ENCODE results near the gene DPP6. TPM values are rescaled to one million over a fixed set of nuclear protein-coding genes. Genes with fewer than 3 reads are reported as not detected.

DPP6 gene
- total and polyA plus RNA-seq, 2 experiments from 2014 or later = not detected

DNA sequence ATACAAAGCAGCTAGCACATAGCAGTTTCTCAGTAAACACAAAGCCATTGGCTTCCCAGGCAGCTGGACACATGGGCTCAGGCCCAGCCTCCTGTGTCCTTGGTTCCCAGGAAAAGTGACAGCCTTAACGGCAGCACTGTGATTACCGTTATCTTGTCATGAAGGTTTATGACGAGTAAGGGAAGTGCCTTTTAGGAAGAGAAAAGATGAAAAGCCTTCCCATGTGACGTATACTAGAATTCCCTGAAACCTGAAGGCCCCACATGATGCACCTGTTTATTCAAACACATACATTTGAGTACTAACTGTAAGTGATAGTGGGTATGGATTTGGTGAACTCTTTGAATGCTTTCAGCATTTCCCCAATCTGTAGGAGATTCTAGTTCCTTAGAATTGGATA lies 244.2 kb downstream of the DPP6 start:
- H3K36me3 Mint-ChIP-seq (ENCODE audit: low read depth) = no peaks in the 10 kb centered on the region
- no peaks in the 10 kb centered on the region for H4K20me1 ChIP-seq (replicated peaks; ENCODE audit: insufficient read depth)
- H3K4me1 Mint-ChIP-seq = no peaks in the 10 kb centered on the region; the same call in 2 of the 3 replicates
- H3K27ac ChIP-seq (ENCODE audit: low read depth) = no peak overlapping the region
- no peaks in the 10 kb centered on the region for H3K9me2 ChIP-seq (ENCODE audit: insufficient read depth)
- no peak overlapping the region for H3K4me2 ChIP-seq
- H3K27me3 Mint-ChIP-seq (ENCODE audit: insufficient read depth, low read depth, poor library complexity) = peaks cover 5% of the 10 kb centered on the region
- H3K27me3 ChIP-seq (ENCODE audit: insufficient read depth) = no peaks in the 10 kb centered on the region
- H2AFZ ChIP-seq = no peak overlapping the region
- H3K9me3 Mint-ChIP-seq = no peaks in the 10 kb centered on the region
- no peak for TF ChIP-seq POLR2AphosphoS5 (IDR thresholded peaks at IDR 0.05; ENCODE audit: low read depth)
- TF ChIP-seq STAT1 (IDR thresholded peaks at IDR 0.05; ENCODE audit: unreplicated experiment) = no peak
- TF ChIP-seq, protein P1, sequence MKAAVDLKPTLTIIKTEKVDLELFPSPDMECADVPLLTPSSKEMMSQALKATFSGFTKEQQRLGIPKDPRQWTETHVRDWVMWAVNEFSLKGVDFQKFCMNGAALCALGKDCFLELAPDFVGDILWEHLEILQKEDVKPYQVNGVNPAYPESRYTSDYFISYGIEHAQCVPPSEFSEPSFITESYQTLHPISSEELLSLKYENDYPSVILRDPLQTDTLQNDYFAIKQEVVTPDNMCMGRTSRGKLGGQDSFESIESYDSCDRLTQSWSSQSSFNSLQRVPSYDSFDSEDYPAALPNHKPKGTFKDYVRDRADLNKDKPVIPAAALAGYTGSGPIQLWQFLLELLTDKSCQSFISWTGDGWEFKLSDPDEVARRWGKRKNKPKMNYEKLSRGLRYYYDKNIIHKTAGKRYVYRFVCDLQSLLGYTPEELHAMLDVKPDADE (IDR thresholded peaks at IDR 0.05) = no peak
- TF ChIP-seq CREB1 (CRISPR knock-in tag; IDR thresholded peaks at IDR 0.05; ENCODE audit: low read depth) = no peak
- no peak for TF ChIP-seq ZNF331 (CRISPR knock-in tag; IDR thresholded peaks at IDR 0.05; ENCODE audit: low read depth)
- no peak for TF ChIP-seq JUNB (IDR thresholded peaks at IDR 0.05; ENCODE audit: unreplicated experiment)
- TF ChIP-seq EZH2 (IDR thresholded peaks at IDR 0.05; ENCODE audit: low read depth, unreplicated experiment) = no peak
- no peak for TF ChIP-seq ZNF114 (CRISPR knock-in tag; IDR thresholded peaks at IDR 0.05)
- TF ChIP-seq, protein P2, sequence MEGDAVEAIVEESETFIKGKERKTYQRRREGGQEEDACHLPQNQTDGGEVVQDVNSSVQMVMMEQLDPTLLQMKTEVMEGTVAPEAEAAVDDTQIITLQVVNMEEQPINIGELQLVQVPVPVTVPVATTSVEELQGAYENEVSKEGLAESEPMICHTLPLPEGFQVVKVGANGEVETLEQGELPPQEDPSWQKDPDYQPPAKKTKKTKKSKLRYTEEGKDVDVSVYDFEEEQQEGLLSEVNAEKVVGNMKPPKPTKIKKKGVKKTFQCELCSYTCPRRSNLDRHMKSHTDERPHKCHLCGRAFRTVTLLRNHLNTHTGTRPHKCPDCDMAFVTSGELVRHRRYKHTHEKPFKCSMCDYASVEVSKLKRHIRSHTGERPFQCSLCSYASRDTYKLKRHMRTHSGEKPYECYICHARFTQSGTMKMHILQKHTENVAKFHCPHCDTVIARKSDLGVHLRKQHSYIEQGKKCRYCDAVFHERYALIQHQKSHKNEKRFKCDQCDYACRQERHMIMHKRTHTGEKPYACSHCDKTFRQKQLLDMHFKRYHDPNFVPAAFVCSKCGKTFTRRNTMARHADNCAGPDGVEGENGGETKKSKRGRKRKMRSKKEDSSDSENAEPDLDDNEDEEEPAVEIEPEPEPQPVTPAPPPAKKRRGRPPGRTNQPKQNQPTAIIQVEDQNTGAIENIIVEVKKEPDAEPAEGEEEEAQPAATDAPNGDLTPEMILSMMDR (conservative IDR thresholded peaks at IDR 0.05; ENCODE audit: low read depth in 2 of 2) = no peak
- TF ChIP-seq, protein P3, sequence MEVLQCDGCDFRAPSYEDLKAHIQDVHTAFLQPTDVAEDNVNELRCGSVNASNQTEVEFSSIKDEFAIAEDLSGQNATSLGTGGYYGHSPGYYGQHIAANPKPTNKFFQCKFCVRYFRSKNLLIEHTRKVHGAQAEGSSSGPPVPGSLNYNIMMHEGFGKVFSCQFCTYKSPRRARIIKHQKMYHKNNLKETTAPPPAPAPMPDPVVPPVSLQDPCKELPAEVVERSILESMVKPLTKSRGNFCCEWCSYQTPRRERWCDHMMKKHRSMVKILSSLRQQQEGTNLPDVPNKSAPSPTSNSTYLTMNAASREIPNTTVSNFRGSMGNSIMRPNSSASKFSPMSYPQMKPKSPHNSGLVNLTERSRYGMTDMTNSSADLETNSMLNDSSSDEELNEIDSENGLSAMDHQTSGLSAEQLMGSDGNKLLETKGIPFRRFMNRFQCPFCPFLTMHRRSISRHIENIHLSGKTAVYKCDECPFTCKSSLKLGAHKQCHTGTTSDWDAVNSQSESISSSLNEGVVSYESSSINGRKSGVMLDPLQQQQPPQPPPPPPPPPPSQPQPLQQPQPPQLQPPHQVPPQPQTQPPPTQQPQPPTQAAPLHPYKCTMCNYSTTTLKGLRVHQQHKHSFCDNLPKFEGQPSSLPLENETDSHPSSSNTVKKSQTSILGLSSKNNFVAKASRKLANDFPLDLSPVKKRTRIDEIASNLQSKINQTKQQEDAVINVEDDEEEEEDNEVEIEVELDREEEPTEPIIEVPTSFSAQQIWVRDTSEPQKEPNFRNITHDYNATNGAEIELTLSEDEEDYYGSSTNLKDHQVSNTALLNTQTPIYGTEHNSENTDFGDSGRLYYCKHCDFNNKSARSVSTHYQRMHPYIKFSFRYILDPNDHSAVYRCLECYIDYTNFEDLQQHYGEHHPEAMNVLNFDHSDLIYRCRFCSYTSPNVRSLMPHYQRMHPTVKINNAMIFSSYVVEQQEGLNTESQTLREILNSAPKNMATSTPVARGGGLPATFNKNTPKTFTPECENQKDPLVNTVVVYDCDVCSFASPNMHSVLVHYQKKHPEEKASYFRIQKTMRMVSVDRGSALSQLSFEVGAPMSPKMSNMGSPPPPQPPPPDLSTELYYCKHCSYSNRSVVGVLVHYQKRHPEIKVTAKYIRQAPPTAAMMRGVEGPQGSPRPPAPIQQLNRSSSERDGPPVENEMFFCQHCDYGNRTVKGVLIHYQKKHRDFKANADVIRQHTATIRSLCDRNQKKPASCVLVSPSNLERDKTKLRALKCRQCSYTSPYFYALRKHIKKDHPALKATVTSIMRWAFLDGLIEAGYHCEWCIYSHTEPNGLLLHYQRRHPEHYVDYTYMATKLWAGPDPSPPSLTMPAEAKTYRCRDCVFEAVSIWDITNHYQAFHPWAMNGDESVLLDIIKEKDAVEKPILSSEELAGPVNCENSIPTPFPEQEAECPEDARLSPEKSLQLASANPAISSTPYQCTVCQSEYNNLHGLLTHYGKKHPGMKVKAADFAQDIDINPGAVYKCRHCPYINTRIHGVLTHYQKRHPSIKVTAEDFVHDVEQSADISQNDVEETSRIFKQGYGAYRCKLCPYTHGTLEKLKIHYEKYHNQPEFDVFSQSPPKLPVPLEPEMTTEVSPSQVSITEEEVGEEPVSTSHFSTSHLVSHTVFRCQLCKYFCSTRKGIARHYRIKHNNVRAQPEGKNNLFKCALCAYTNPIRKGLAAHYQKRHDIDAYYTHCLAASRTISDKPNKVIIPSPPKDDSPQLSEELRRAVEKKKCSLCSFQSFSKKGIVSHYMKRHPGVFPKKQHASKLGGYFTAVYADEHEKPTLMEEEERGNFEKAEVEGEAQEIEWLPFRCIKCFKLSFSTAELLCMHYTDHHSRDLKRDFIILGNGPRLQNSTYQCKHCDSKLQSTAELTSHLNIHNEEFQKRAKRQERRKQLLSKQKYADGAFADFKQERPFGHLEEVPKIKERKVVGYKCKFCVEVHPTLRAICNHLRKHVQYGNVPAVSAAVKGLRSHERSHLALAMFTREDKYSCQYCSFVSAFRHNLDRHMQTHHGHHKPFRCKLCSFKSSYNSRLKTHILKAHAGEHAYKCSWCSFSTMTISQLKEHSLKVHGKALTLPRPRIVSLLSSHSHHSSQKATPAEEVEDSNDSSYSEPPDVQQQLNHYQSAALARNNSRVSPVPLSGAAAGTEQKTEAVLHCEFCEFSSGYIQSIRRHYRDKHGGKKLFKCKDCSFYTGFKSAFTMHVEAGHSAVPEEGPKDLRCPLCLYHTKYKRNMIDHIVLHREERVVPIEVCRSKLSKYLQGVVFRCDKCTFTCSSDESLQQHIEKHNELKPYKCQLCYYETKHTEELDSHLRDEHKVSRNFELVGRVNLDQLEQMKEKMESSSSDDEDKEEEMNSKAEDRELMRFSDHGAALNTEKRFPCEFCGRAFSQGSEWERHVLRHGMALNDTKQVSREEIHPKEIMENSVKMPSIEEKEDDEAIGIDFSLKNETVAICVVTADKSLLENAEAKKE (CRISPR knock-in tag; IDR thresholded peaks at IDR 0.05) = no peak
- TF ChIP-seq, protein P4, sequence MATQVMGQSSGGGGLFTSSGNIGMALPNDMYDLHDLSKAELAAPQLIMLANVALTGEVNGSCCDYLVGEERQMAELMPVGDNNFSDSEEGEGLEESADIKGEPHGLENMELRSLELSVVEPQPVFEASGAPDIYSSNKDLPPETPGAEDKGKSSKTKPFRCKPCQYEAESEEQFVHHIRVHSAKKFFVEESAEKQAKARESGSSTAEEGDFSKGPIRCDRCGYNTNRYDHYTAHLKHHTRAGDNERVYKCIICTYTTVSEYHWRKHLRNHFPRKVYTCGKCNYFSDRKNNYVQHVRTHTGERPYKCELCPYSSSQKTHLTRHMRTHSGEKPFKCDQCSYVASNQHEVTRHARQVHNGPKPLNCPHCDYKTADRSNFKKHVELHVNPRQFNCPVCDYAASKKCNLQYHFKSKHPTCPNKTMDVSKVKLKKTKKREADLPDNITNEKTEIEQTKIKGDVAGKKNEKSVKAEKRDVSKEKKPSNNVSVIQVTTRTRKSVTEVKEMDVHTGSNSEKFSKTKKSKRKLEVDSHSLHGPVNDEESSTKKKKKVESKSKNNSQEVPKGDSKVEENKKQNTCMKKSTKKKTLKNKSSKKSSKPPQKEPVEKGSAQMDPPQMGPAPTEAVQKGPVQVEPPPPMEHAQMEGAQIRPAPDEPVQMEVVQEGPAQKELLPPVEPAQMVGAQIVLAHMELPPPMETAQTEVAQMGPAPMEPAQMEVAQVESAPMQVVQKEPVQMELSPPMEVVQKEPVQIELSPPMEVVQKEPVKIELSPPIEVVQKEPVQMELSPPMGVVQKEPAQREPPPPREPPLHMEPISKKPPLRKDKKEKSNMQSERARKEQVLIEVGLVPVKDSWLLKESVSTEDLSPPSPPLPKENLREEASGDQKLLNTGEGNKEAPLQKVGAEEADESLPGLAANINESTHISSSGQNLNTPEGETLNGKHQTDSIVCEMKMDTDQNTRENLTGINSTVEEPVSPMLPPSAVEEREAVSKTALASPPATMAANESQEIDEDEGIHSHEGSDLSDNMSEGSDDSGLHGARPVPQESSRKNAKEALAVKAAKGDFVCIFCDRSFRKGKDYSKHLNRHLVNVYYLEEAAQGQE (IDR thresholded peaks at IDR 0.05; ENCODE audit: unreplicated experiment) = no peak
- no peak for TF ChIP-seq EZH2phosphoT487 (IDR thresholded peaks at IDR 0.05; ENCODE audit: unreplicated experiment)
- no peaks in the 10 kb centered on the region for H3K4me1 ChIP-seq (ENCODE audit: insufficient read depth)
- H3K36me3 ChIP-seq (ENCODE audit: insufficient read depth) = no peaks in the 10 kb centered on the region; the same call in 1 of the 2 replicates
- H3F3A ChIP-seq (replicated peaks; ENCODE audit: low read depth) = no peaks in the 10 kb centered on the region
- no peak for DNase-seq (ENCODE audit: low spot score)
- H3K79me2 ChIP-seq (replicated peaks; ENCODE audit: insufficient read depth) = no peaks in the 10 kb centered on the region
- H3K27ac Mint-ChIP-seq = no peak overlapping the region
- no peak for ATAC-seq
- no peak overlapping the region for H3K4me3 ChIP-seq
- H3K4me3 Mint-ChIP-seq = no peak overlapping the region
